NCI-H2107 (cell line): ENCODE measurements around the gene C1QA.
A peak's percentile ranks its signal among the peaks of the same experiment; 100 is the strongest.

Experiments
- DNase-seq: peaks from one replicate; lab custom pipeline; 2025; lab: John Stamatoyannopoulos, UW

The C1QA gene

DNA sequence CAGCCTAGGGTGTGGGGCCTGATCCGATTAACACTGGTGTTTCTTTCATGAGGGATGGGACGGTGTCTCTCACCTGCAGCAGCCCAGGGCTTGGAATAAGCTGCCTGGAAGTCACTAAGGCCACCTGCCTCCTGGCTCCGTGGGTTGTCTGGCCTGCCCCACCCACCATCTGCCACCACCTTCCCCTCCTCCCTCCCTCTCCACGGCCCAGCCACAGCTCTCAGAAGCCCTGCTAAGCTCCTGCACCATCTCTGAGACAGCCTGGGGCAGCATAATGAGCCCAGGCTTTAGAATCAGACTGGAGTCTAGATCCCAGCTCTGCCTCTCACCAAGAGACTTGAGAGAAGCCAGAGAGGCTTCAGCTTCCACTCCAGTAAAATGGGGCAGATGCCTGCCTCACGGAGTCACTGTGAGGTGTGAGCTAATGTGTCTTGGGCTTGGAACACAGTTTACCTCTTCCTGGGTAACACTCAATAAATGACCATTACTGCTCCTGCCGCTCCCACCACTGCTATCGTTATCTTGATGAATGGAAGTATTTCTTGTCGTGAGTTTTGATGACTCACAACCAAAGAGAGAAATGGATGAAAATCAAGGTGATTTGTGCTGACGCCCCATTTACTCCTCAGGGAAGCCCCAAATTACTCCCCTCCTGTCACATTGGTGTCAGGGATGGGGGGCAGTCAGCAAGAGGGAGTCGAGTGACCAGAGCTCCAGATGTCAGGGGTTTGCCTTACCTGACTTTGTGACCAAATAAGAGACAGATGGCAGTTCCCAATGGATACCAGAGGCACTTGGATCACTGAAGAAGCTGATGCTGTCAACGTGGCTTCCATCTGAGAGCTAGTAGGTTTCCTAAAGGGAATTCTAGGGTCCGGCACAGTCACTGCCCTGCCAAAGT lies 23.5 kb upstream of the C1QA start:
- no peak for DNase-seq

DNA sequence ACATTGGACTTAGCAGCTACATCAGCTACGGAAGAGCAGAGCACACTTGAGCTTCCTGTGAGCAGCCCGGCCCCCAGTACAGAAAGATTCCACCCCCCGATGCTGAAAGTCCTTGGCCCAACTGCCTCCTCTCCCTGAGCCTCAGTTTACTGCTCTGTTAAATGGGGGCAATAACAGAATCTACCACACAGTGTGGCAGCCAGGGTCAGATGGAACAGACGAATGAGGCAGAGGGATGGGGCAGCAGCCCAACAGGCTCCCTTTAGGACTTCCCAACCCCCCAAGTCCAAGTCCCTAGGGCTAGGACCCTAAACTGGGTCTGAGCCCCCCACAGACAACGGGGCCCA lies 22.9 kb upstream of the C1QA start:
- no peak for DNase-seq

DNA sequence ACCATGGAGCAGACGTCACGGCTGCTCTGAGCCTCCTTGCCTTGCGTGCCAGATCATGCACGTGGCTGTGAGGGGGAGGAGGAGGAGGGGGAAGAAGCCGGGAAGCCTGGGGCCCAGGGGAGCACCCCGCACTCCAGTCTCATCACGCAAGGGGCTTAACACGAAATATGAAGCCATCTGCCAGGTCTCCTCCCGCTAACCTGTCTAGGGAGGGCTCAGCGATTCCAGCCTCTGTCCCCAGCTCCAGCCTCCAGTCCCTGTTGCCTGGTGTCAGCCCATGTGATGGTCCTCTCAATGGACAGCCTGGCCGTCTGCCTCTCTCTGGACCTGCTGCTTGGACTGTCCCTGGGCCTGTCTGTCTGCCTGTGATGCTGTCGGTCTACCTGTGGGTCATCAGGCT lies 22.5 kb upstream of the C1QA start:
- DNase-seq: no peak

DNA sequence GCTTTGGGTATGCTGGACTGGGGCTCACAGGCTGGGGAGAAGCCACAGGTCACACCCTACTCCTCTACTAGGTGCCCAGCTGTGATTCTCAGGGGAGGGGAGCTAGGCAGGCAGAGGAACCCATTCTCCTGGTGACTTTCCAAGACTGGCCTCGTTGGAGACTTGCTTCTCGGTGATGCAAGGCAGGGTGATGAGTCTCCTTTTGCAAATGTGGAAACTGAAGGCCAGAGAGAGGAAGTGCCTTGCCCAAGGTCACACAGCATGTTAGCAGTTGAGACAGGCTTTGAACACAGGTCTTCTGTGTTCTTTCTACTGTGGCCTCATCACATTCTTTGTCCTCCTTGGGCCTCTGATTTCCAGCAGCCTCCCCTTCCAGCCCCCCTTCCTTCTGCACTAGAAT lies 20.5 kb upstream of the C1QA start:
- DNase-seq: no peak

DNA sequence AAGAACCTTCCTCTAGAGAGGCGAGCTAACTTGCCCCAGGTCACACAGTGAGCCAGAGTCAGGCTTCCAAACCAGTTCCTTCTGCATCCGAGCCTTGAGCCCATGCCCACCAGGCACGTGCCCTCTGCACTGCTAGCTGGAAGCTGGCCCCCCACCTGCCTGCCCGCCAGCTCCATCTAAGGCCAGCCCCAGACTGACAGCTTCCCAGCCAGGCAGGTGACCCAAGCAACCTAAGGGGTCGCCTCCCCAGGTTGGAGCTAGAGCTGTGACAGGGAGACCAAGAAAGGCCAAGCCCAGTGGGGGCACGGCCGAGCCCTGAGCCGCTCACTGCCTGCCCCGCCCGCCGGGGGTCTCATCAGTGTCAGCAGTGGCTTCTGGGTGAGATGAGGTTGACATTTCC lies 19.9 kb upstream of the C1QA start:
- DNase-seq: no peak

DNA sequence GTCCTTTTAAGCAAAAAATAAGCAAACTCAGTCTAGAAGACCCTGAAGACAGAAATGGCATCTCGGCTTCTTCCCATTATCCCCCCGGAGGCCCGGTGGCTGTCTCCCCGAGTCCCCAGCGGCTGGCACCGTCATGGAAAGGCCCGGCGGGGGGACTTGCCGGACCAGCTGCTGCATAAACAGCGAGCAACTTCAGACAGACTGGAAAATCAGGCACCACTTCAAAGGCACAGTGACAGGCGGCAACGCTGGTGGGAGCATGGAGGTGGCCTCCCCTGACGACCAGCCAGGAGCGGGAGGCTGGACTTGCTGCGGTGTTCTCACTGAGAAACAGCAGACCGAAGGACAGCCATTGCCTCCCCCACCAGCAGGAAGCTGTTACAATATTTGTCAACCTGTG lies 18.4 kb upstream of the C1QA start:
- no peak for DNase-seq

DNA sequence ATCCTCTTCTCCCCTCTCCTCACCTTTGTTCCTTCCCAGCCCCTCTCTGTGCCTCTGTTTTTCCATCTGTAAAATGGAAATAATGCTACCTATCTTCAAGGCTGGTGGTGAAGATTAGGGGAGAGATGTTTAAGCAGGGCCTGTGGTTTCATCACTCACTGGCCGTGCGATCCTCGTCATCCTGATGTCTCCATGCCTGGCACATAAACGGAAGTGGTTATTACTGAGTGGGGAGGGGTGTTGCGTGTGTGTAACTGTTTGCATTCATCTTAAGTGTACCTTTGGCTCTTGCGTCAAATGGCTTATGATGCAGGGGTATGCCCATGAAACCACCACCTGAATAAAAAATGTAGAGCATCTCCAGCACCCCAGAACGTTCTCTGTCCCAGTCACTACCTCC lies 17.2 kb upstream of the C1QA start:
- DNase-seq: no peak

DNA sequence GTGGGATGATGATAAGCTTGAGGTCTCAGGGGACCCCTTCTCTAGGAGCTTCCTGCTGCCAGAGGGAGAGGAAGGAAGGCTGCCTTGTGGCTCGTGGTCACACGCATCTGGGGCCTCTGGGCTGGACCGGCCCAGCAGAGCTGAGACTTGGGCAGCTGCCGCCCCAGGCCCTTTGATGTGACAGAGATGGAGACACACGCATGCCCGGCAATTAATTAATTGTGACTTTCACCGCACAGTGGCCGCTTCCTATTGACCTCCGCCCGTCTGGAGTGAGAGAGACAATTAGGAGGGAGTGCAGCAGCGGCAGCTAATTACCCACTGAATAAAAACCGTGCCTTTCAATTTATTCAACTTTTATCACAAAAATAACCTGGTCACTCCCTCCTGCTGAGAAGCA lies 16.6 kb upstream of the C1QA start:
- DNase-seq: no peak

DNA sequence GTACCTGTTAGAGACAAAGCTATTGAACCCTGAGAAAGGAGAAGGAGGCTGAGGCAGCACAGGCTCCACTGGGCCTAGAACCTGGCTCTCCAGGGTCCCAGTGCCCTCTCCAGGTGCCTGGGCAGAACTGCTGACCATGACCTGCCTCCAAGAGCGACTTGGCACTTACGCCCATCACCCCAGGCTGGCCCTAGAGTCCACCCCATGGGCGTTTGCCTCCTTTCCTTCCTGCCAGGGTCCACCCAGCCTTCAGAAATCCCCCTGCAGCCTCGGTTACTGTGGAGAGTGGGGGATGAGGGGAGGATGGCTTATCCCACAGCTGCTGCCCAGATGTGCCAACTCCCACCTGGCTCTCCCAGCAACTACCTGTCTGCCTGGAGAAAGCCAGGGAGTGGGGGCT lies 14.7 kb upstream of the C1QA start:
- DNase-seq: no peak

DNA sequence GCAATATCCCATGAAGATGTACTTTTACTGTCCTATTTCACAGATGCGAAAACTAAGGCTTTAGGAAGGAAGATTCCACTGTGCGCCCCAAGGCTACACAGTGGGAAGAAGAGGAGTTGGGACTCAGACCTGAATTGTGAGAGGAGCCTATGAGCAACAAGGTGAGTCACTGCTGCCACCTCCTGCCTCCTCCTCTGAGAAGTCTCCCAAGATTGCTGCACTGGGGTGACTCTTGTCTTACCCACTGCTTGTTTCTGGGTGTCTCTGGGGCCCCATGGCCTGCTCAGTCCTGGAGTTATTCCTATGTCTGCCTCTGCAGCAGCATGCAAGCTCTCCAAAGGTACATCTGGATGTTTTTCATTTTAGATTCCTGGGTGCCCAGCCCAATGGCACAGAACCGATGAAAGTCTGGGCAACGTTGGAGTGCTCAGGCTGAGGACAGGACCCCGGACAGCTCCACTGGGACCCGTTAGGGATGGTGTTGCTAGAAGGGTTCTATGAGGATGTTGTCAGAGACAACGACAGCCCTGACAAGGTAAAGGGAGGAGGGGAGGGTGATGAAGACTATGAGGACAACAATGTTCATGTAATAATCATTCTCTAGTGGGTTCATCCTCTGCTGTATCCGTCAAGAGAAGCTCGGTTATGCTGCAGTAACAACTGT lies 11.0 kb upstream of the C1QA start:
- no peak for DNase-seq

DNA sequence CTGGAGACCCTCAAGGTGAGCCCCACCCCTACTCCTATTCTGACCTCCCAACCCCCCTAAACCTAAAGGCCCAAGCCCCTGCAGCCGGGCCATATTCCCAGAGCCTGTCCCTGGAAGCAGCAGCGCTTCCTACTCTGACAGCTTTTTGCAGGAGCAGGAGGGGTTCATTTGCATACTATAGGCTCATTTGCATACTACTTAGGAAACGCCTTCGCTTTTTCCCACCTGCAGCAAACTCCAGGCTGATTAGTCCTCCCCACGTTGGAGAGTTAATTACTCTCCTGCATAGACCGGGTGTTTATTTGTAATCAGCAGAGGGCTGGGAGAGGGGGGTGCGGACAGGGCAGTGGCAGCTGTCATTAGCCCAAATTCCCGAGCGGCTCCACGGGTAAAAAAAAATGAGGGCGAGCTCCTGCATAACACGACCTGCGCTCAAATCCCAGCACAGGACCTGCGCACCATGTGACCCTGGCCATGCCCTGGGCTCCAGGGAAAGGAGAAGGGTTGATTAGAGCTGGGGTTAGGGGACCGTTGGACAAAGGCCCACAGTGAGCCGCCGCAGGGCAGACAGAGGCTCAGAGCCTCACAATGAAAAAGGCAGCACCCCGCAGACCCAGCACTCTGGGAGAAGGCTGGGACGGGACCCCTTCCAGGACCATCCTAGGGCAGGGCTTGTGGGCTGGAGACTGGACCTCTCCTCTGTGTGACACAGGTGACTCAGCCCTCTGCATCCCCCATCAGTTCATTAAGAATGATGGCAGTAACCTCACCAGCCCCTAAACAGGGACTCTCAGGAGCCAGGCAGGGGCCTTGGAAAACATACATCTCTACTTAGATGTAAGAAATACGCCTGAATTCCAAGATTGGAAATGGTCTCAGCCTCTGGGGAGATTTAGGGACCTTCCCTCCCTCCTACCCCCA lies 9.9 kb upstream of the C1QA start:
- no peak for DNase-seq

DNA sequence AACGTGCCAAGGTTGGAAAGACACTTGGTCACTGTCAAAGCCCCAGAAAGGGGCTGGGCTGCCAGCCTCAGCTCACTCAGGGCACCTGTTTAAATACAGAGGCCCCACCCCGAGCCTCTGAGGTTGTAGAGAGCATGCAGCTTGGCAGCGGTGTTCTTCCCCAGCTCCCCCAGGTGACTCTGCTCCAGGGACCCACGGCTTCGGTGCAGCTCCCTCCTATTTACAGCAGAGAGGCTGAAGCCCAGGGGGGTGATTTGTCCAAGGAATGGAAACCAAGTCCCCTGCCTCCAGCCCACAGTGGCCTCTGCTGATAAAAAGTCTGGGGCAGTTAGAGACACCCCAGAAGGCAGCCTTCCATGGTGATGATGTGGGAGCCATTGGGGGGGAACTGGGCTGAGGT lies 9.1 kb upstream of the C1QA start:
- no peak for DNase-seq

DNA sequence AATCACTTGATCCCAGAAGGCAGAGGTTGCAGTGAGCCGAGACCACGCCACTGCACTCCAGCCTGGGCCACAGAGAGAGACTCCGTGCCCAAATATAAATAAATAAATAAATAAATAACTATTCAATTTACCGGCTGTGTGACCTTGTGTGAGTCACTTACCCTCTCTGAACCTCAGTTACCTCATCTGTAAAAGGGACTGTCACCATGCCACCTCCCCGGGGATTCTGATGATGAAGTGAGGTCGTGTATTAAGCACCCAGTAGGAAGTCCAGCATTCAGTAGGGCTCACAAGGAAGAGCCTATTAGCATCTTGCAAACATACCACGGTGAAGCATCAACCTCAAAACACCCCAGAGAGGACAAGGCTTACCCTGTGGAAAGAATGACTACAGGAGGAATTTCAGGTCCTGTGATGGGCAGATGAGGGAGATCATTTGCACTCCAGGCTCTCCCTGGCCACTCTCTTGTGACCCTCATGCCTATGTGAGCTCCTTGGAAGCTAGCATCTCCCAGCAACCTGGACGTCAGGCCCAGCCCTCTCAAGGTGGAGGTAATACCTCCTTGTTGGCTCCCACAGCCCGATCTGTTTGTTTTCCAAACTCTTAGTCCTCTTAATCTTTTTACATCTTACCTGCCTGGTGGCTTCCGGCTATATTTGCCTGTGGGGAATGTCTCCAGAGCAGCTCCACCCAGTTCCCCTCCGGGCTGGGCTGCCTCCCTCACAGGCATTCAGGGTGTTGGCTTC lies 7.6 kb upstream of the C1QA start:
- DNase-seq: no peak

DNA sequence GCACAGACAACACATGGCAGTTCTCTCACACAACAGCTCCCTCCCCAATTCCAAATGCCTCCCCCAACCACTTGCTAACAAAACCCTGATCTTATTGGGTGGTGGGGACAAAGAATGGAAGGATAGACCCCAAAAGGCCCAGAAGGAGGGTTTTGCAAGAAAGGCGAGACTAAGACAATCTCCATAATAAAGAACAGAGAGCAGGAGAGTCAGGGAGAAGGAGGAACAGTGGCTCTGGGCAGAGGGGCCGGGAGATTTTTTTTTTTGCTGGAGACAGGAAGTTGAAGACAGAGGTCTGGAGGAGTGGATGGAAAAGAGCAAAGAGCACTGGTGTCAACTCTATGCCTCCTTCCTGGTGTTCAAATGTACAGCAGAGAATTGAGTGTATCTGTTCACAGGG lies 6.5 kb upstream of the C1QA start:
- DNase-seq: no peak

DNA sequence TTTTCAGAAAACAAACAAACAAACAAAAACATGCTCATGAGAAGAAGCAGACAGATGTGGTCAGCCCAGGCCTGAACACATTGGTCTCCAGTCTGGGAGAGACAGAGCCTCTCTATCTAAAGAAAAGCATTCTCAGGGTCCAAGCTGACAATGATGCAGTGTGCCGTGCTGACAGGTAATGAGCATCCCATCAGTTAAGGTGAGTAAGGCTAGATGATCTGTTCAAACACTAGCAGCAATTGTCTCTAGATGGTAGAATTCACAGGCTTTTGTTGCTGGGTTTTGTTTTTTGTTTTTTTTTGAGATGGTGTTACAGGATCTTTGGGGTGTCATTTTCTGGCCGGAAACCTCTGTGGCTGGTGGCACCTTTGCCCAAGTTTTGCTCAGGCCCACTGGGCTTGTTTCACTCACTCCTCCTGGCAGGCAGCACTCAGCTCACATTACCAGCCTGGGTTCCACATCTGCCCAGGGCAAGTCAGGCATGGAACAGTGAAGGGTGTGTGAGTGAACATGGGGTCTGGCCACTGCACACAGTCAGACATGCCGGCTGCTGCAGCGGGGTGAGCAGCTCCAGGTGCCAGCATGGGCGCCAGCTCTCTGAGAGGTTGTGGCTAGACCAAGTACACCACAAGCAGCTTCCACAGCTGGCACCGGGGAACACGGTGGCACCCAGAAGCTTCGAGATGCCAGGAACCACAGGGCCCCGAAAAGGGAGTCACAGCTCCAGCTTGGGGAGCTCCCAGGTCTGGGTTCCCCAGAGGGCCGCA lies 2.5 kb upstream of the C1QA start:
- no peak for DNase-seq

DNA sequence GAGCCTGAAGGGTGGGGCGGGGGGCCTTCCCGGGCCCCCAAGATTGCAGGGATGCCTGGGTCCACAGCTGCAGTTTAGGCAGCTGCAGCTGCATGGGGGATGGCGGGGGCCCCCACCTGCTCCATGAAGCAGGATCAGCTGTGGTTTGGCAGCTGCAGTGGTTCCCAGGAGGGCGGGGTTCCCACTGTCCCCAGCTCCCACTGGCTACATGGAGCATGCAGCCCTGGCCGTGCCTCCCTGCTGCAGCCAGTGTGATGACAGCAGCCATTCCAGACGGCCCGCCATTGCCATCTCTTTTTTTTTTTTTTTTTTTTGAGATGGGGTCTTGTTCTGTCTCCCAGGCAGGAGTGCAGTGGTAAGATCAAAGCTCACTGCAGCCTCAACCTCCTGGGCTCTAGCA lies 992 bp upstream of the C1QA start:
- no peak for DNase-seq

DNA sequence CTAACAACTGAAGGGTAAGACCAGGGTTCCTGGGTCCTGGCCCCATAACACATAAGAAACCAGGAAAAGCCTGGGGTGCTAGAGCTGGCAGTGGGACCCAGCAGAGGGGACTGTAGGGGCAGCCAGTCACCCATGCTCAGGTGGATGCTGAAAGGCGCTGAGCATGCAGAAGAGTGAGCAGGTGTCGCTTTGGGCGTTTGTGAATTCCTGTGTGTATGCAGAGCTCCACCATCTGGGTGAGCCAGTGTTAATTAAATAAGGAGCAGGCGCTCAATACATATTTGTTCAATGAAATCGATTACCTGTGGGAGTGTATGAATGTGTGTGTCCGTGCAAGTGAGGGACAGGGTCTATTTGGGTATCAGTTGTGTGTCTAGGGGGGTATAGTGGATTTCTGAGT lies 499 bp downstream of the C1QA start:
- DNase-seq: peak; percentile 30

DNA sequence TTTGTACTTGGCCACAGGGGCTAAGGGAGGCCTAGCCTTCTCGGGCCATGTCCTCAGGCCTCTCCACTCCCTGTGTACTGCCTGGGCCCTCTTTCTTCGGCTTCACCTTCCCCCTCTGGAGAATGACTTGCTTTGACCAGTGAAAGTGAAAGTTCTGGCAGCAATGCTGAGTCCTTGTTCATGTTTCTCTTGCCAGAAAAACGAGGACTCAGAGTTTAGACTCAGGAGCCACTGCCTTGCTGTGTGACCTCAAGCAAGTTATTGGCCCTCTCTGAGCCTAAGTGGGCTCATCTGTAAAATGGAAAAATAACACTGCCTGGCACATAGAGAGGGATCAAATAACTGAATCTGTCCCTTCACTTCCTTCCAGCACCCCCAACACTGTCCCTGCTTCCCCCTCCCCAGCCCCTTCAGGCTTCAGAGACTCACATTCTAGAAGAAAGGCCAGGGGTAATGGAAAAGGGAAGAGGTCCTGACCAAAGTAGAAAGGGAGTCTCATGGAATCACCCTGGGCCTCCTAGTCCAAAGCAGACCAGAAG lies 1.5 kb downstream of the C1QA start:
- DNase-seq: no peak

DNA sequence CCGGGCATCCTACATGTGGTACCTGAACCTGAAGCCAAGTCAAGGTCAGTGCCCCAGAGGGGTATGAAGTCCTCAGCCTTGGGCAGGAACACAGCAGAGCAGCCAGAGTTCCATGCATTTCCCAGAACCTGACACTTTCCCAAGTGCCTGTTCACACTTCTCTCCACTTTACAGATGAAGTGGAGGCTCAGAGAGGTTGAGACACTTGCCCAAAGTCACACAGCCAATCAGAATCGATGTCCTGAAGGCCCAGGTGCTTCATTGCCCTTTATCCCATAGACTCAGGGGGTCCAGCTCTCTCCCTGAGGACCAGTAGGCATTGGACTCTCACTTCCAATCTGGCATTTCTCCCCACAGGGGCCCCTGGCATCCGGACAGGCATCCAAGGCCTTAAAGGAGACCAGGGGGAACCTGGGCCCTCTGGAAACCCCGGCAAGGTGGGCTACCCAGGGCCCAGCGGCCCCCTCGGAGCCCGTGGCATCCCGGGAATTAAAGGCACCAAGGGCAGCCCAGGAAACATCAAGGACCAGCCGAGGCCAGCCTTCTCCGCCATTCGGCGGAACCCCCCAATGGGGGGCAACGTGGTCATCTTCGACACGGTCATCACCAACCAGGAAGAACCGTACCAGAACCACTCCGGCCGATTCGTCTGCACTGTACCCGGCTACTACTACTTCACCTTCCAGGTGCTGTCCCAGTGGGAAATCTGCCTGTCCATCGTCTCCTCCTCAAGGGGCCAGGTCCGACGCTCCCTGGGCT lies 2.2 kb downstream of the C1QA start:
- DNase-seq: no peak

DNA sequence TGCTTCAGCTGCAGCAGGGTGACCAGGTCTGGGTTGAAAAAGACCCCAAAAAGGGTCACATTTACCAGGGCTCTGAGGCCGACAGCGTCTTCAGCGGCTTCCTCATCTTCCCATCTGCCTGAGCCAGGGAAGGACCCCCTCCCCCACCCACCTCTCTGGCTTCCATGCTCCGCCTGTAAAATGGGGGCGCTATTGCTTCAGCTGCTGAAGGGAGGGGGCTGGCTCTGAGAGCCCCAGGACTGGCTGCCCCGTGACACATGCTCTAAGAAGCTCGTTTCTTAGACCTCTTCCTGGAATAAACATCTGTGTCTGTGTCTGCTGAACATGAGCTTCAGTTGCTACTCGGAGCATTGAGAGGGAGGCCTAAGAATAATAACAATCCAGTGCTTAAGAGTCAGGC lies 2.9 kb downstream of the C1QA start:
- no peak for DNase-seq
